Sciatic nerve (tissue), 2 donors: Measurements from ENCODE around the gene CDAN1. TPM values are rescaled to one million over a fixed set of nuclear protein-coding genes. Genes with fewer than 3 reads are reported as not detected.

ENCODE experiments used
- ATAC-seq: fragments of 200-7000 bp; cut with Tn5 transposase; one replicate; pipeline ENCODE4 v1.9.1; 2020; ENCODE audit warnings: mild to moderate bottlenecking, moderate library complexity
- DNase-seq: peaks from one replicate; pipeline ENCODE4 v3.0.0-alpha.2; 2020; ENCODE audit warnings: low spot score
- intact Hi-C: fragments of 100-400 bp; cut with DNase I; formaldehyde crosslinking; loops from one replicate; pipeline ENCODE4 v1.14.2; 2022
- total RNA-seq: library from RNA; stranded (reverse); fragmentation: NEBNext Ultra II Directional; extraction: Animal tissue kit (Norgen Biotek cat#: 25700); gene quantifications from one replicate; pipeline ENCODE4 v1.2.1, GENCODE V29; 2021
- donor health status: DM: no; HTN: no; CAD: no.
- donor health status: DM: no; HTN: no; CAD: no.

The CDAN1 gene
- total RNA-seq, 1 donor from 2014 or later = 21.3 TPM

DNA sequence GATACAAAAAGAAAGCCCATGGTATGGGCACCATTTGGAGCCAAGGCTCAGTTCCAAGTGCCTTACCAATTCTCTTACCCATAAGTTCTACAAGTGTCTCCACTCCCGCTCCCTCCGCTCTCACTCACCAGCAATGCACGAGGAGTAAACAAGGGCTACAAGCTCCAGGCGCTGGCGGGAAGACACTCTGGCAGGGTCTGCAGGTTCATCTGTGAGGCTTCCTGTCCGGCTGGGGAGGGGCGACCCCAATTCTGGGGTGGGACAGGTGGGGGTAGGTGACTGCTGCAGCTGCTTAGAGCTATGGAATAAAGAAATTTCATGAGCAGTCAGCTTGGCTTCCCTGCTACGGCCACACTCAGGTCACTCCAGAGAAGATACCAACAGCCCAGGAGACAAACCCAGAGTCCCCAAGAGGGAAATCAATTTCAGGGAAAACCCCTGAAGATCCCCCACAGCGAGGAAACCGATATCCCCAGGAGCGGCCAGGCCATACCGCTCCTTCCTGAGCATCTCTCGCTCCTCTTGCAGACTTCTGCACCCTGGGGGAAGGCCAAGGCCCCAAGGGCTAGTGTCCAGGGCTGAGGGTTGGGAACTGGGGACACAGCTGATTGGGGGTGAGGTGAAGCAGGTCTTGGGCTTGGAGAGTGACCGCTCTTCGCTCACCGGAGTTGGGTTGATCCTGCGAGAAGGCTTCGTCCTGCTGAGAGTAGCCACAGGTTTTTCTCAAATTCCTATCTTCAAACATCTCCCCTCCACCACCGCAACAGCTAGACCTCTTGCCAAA lies 1.4 kb downstream of the CDAN1 start:
- DNase-seq = no peak
- intact Hi-C loops = no loop called here
- ATAC-seq = no peak

DNA sequence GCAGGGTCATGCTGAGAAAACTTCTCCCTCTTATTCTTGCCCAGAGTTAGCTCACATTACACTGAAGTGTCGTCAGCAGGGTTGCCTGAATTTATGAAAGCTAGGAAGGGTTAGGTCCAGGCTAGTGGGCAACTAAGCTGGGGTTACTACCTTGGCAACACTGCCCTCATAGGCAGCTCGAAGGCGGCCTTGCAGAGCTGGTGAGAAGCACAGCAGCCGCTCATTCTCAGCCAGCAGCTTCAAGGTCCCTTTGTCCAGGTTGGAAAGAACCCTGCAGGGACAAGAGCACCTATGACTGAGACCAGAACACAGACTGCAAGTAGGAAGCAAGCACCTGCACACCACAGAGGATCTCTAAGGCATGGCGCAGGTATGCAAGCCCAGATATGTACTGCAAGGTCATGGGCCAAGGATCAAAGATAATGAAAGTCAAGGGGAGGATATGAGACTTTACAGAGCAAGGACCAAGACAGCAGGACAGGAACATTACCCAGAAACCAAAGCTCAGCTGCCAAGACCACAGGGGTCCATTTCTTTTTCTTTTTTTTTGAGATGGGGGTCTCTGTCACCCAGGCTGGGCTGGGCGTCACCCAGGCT lies 2.8 kb downstream of the CDAN1 start:
- intact Hi-C loops = no loop called here
- no peak for ATAC-seq
- no peak for DNase-seq

DNA sequence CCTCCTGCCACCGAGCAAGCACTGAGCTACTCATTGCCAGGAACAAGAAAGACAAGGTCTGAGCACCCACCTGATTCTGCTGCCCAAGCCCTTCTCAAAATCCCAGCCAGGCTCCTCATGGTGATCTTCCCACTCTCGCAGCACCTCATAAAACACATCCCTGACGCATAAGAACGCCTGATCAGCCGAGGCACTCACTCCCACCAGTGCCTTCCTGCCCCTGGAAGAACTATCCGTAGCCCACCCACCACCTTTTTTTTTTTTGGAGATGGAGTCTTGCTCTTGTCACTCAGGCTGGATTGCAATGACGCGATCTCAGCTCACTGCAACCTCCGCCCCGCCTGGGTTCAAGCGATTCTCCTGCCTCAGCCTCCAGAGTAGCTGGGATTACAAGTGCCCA lies 3.9 kb downstream of the CDAN1 start:
- no peak for ATAC-seq
- intact Hi-C loops = no loop called here
- DNase-seq = no peak

DNA sequence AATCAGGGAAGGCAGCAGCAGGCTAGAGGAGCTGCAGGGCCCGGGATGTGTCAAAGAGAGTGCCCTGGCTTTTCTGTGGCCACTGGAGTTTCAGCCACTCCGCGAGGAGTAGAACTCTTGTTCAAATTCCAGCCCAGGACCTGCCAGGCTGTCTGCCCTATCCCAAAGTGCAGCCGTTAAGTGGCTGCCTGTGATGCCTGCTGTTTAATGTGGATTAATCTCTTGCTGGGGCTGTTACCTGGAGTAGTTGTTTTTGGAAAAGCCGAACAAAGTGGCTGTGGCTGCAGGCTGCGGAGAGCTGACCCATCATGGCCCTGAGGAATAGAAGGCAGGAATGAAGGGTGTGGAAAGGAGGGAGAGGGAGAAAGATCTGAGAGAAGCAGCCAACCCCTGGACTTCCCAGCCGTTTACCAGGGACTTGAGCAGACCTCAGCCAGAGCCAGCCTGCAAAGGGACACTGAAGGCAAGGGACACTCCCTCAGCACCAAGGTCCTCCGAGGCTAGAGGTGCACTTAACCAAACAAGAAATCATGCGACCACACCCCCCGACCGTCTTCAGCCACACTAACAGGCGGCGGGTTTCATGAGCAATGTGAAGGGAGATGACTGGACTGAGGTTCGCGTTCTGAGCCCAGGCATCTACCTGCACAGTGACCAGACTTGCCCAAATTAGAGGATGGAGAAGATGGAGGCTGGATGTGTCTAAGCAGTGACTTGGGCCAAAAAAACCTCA lies 4.7 kb downstream of the CDAN1 start:
- no peak for ATAC-seq
- DNase-seq = no peak

DNA sequence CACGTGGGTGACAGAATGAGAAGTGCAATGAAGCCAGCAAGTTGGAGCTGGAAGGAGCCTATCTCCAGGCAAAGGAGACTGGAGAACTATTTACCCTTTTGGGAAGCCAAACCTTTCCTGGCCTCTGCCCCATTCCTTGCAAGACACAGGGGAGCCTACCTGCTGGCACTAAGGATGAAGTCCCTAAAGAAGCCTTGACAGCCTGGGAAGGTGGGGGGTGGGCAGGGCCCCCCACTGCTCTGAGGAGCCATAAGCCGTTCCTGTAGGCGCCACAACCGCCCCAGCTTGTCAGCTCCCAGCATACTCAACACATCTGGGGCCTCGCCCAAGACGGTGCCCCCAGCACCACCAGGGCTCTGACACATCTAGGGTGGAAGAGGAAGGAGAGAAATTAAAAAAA lies 5.5 kb downstream of the CDAN1 start:
- intact Hi-C loops = no loop called here
- DNase-seq (no peak), ATAC-seq (no peak)

More for the DNA sequence above, 4.7 kb downstream of the CDAN1 start:
- intact Hi-C loops = no loop called here

DNA sequence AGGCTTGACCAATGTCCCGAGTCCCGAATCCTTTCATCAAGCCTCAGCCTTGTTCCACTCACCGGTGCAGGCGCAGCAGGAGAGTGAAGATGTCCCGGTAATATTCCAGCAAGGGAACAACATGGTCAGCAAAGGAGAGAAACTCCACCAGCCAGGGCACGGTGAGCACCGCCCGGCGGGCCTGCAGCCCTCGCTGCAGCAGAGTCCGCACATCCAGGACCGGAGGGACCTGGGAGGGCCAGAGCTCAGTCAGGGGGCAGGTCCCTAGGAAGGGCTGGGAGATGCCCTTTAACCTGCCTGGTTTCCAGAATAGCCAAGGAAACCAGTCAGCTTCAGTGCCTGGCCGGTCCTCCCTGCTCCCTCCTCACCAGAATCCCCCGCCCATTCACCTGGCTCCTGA lies 6.4 kb downstream of the CDAN1 start:
- DNase-seq (no peak), ATAC-seq (no peak)
- intact Hi-C loops = no loop called here

DNA sequence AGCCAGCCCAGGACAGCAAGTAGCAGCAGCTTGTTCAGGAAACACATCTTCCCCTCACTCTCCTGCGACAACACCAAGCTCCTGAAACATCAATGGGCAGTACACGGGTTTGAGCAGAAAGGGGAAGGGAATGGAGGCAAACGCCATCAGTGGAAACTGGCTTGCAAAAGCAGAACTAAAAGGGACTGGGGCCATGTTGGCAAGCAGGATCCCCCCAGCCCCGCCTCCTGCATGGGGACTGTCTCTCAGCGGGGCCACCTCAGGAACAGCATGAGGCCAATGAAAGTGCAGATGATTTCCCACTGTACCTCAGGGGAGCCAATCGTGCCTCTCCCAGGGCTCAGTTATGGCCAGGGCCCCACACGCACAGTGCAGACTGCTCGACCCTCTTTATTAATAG lies 6.8 kb downstream of the CDAN1 start:
- DNase-seq = no peak
- intact Hi-C loops = no loop called here
- no peak for ATAC-seq

DNA sequence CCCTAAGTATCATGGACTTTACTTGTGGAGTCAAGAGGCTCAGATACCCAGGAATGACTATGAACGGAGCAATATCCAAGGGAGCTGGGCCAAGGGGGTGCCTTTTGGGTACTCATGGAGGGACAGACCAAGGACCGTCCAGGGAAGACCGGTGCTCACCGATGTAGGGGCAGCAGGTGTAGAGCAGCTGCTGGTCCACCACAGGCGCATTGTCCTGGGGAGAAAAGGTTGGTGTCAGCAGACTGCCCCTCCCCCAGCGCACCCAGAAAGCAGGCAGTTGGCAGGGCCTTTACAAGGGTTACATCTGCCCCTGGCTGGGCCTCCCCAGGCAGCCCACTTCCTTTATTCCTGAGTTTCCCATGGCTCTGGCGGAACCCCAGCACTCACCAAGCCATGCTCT lies 7.5 kb downstream of the CDAN1 start:
- ATAC-seq (no peak), DNase-seq (no peak)
- intact Hi-C loops = no loop called here

DNA sequence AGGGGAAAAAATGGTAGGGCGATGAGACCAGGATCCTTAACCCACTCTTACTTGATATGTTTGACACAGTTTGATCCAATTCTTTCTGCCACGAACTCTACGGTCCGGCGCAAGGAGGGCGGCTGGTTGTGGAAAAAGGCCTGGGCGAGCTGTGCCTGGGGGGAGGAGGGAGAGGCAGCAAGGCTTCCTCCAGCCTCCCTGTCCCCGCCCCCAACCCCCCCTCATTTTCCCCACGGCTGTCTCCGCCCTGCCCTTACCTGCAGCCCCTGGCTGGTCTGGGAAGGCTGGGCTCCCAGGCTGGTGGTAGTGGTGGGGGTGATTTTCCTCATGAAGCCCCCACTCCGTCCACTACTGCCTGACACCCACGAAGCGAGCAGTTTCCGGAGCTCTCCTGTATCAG lies 8.0 kb downstream of the CDAN1 start:
- intact Hi-C loops = no loop called here
- ATAC-seq = peak; percentile 5
- no peak for DNase-seq

DNA sequence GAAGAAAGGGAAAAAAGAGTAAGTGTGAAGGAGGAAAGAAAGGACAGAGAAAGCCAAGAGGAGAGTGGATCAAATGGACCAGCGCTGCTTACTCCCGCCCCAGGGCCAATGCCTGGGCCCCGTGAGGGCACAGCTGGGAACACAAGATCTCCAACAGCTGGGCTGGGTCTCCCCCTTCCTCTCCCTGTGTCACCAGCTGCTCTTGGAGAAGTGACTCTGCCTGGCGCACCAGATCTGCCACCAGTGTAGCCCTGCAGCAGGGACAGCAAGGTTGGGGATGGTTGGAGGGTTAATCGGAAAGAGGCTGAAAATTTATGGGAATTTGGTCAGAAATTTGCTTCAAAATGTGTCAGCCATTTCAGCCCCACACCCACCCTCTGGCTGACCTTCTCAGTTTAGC lies 8.4 kb downstream of the CDAN1 start:
- no peak for DNase-seq
- peak; percentile 9 for ATAC-seq
- intact Hi-C loops = no loop called here

DNA sequence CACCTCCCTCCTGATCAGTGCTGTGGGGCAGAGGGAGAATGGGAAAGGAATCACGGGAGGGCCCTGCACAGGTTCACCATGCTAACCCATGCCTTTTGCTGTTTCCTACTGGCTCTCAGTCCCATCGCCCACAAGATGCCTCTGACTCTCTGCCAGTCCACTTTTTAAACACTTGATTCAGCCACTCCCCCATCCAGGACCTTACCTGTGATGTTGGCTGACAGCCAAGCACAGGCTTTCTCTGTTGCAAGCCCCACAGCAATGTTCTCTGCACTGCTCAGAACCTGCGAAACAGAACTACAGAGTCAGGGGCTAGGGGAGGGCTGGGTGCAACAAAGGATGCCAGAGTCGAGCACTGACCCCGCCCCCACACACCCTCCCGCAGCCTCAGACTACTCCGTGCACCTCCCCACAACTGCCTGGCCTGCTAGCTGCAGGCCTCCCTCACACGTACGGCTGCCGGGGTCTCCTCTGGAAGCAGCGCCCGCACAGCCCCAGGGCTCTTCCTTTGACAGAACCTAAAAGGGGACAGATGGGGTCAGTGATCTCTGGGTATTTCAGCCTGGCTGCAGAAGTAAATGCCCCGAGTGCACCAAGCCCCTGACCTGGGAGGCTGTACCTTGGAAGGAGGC lies 9.1 kb downstream of the CDAN1 start:
- ATAC-seq (no peak), DNase-seq (no peak)
- intact Hi-C loops = no loop called here

DNA sequence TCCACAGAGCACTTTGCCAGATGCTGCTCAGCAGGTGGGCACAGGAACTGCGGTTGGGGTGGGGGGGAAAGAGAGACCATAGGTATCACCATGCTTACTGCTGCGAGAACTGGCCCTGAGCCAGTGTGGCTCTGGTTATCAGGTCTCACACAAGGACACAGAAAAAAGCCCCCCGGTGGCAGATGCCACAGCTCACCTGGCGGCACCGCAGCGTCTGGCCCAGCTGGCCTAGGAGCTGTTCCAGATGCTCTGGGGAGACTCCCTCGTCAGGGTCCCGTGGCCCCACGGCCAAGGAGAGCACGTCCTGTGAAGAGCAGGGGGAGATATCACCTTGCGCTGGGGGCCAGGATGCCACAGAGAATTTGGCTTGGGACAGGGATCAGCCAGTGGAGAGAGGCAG lies 10.8 kb downstream of the CDAN1 start:
- DNase-seq (no peak), ATAC-seq (no peak)
- intact Hi-C loops = no loop called here

DNA sequence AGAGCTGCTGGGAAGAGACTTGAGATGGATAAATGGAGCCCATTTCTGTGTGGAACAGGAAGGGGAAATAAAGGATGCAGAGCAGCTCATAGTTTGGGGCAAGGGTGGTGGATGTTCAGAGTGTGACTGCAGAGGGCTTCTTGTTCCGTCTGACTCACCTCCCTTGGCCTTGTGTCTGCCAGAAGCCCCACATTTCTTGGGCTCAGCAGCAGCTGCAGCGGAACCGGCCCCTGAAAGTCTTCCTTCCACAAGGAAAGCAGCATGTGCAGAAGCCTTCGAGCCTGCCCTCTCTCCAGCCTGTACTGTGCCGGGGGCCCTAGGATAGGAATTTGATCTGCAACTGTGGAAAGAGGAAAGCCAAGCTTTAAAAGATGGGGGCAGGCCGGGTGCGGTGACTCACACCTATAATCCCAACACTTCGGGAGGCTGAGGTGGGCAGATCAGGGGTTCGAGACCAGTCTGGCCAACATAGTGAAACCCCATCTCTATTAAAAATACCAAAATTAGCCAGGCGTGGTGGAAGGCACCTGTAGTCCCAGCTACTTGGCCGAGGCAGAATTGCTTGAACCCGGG lies 11.5 kb downstream of the CDAN1 start:
- ATAC-seq = no peak
- DNase-seq = no peak
- intact Hi-C loops = no loop called here

DNA sequence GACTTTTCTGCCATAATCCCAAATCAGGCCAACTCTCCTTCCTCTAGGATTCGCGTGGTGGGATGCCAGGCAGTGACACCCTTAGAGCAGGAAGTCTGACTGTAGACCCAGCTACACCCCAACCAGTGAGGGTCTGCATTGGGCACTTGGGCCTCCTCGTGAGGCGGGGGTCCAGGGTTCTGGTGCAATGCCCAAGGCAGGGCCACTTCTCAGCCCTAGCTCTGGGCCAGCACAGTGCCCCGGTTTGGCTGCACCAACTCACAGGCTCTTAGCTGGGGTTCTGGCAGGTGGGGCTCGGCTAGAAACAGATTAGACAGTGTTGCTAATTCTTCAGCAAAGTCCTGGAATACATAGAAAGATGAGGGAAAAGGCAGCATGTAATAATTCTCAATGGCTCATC lies 12.7 kb downstream of the CDAN1 start:
- intact Hi-C loops = no loop called here
- DNase-seq (no peak), ATAC-seq (no peak)

DNA sequence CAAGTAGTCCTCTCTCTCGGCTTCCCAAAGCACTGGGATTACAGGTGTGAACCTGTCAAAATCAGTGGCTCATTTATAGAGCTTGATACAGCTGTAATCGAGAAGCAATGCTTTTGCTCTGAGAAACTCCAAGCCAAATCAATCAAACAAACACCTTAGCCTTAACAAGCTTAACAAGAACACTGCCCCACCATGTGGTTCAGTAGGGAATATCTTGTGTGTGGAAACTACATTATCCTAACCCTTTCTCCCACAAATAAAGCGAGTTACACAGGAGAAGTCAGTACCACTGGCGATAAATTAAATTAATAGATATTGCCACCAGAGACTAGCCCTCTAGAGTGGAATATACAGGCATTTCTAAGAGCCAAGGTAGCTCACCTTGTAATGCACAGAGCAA lies 13.9 kb downstream of the CDAN1 start:
- no peak for DNase-seq
- intact Hi-C loops = no loop called here
- ATAC-seq = no peak

DNA sequence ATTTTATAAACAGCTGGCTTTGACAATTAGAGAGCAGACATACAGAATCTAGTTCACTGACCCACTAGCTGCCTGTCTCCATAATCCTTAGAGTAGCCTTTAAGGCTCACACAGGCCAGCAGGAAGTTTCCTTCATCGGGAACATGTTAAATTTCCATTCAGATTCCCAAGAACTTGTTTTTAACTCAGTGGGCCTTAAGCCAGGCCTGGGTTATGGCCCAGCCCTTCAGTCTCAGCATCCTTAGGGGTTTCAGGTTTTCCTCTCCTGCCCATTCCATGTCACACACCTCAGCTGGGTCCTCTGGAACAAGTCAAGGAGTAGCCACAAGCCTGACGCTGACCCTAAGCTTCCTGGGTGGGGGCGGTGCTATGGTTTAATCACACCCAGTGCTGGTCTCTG lies 15.0 kb downstream of the CDAN1 start:
- ATAC-seq (no peak), DNase-seq (no peak)
- intact Hi-C loops = no loop called here

DNA sequence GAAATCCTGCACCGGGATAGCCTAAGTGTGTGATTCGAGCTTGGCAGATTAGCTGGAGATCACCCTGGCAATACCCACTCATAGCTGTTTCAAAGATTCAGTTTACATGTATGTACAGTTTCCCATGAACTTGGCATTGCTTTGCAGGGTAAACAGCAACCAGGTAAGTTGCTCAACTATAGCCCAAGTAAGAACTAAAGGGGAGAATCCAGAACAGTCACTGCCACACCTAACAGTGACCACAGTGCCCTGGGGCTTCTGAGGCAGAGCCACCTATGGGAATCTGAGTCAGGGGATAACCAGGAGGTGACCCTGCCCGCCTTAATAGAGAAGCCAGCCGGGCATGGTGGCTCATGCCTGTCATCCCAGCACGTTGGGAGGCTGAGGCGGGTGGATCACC lies 15.9 kb downstream of the CDAN1 start:
- DNase-seq (no peak), ATAC-seq (no peak)
- intact Hi-C loops = no loop called here

DNA sequence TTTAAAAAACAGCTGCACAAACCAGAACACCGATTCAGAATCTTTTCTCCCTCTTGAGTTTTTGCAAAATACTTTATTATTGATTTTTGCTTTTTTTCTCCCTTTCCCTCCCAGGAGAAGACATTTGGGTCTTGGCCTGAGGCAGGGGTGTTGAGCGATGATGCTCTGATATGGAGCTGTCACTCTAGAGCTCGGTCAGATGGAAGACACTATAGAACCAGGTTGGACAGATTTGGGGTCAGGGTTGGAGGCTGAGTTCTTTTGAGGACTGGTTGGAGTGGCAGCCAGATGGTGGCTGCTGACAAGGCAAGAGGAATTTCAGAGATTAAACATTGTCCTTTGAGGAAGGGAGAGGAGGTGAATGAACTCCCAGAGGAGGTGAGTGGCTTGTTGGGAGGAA lies 16.9 kb downstream of the CDAN1 start:
- no peak for ATAC-seq
- no peak for DNase-seq
- intact Hi-C loops = no loop called here

DNA sequence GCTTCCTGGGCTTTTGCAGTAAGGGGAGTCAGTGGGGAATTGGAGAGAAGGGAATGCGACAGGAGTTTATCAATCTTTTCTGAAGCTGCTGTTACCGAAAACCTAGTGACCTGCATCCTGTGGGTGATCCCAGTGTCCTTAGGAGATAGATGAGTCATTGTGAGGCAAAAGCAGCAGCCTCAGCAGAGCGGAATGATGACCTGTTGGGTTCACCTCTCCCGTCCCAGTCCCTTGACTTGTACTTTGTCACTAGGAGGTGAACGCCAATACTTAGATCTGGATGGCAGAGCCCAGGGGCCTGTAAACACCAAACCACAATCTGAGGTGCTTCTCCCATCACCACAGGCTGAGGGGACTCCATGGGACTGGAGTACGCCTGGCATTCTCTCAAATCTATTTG lies 17.9 kb downstream of the CDAN1 start:
- intact Hi-C loops = no loop called here
- no peak for DNase-seq
- ATAC-seq = no peak

DNA sequence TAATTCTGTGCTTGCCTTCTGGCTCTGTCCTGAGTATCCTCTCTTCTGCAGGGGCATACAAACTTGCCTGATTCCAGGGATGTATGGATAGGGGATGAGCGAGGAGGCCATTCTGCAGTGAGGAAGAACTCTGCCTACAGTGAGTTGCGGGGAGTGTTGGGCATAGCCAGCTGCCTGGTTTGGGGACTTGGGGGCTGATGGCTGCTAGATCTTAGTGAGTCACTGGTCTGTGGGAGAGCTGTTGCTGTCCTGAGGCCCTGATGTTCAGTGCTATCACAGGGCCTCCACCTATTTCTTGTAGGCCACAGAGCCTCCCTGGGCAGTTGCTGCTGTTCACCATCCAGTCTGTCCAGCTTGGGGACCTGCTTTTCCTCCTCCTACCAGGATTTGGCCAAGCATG lies 20.3 kb downstream of the CDAN1 start:
- intact Hi-C loops = no loop called here
- ATAC-seq (no peak), DNase-seq (no peak)
